GM19328 (cell line): ENCODE measurements around the gene ATF1.

Experiments used
- ATAC-seq: cut with Tn5 transposase; IDR thresholded peaks from one replicate; pipeline ENCODE4 v1.9.1; 2021; ENCODE audit warnings: mild to moderate bottlenecking, moderate library complexity; ENCODE audit not compliant: unreplicated experiment

ATF1 gene

DNA sequence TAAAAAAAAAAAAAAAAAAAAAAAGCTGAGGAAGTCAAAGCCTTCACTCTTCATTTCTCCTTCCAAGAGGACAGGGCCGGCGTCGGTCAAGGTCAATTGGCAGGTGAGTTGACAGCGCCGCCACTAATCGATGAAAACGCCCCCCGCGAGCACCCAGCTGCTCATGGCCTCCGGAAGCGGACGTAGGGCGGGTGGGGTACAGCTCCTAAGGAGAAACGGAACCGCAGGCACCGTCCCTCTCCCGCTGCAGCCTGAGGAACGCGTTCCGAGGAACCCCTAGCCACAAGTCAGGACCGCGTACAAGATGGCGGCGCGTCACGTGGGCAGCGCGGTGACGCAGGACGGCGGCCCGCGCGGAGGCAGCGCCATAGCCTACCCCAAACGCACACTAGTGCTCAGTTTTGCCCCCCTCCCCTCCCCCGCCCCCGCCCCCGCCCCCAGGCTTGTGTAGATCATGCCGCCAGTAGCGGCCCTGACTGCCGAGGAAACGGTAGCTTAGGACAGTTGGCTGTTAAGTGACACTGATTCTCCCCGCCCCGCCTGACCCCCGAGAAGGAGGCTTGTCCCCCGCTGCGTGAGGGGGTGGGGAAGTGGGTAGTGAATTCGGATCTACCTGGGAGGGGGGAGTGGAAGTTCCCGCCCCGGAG, at the start of gene ATF1:
ATF1 (plus strand) TSS at position 463 of the 647 bp plus-strand sequence. CDS start 16,045 bp downstream, outside the sequence.
- peak; percentile 77 for ATAC-seq

DNA sequence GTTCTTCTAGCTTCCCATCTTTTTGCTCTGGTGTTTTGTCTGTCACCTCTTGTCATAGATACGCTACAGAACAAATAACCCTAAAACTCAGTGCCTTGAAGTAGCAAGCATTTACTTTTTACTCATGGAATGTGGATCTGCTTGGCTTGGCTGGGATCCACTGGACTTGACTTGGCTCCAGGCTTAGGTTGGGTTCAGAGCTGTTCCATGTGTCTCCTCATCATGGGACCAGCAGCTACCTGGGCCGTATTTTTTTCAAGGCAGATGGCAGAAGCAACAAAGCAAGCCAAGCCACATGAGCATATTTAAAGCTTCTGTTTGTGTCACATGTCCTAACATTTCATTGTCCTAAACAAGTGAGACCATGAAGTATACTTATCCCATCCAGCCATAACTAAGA, 48.7 kb upstream of the ATF1 start:
- ATAC-seq = no peak

DNA sequence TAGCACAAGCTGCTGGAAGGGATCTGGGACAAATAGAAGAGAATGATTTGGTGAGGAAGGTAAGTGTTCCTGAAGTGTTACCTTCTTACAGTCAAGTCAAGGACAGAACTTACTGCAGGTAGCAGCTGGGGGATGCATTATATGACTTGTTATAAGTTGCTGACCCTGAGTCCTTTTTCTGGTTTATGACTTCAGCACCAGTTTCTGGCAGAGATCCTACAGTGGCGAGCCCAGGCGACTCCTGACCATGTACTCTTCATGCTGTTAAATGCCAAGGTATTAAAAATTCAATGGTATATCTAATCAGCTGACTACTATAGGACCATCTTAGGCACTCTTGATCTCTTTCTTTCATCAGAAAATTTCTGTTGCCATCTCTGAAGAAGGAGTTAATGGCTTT, 45.1 kb upstream of the ATF1 start:
- no peak for ATAC-seq

DNA sequence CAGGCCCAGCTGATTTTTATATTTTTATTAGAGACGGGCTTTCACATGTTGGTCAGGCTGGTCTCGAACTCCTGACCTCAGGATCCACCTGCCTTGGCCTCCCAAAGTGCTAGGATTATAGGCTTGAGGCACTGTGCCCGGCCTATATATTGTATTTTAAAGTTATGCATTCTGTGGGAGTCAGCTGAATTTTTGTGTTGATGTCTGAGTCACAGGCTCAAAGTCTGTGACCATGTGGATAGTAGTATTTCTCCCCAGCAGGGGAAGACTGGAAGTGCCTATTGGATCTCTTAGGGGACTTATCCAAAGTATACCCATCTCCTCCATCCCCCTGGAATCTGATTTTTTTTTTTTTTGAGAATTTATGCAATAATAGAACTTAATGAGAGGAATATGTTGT, 43.8 kb upstream of the ATF1 start:
- no peak for ATAC-seq

DNA sequence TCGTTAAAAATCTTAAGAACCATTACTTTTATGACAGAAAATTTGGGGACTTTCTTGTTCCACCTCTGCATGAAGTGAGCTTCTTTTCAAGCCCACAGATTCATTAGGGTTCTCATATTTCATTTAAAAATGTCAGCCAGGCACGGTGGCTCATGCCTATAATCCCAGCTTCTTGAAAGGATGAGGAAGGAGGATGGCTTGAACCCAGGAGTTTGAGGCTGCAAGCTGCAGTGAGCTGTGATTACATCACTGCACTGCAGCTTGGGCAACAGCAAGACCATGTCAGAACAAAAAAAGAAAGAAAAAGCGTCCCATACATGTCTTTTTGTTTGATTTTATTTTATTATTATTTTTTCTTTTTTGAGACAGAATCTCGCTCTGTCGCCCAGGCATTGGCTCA, 43.4 kb upstream of the ATF1 start:
- no peak for ATAC-seq

DNA sequence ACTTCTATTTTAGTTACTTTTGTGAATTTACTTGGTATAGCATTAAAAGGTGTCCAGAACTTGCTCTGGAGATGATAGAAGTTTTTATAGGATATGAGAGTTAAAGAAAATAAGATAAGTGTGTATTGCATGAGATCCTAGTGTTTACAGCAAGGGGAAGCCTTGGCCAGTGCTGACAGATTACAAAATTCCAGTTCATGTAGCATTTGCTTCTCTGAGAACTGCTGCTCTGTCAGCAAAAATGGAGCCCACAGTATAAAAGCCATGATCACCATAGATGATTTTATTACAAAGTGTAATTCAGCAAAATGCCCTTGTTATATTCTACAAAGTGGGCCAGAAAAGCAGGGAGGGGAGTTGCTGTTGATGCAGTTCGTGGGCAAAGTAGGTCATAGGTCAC, 40.0 kb upstream of the ATF1 start:
- no peak for ATAC-seq

DNA sequence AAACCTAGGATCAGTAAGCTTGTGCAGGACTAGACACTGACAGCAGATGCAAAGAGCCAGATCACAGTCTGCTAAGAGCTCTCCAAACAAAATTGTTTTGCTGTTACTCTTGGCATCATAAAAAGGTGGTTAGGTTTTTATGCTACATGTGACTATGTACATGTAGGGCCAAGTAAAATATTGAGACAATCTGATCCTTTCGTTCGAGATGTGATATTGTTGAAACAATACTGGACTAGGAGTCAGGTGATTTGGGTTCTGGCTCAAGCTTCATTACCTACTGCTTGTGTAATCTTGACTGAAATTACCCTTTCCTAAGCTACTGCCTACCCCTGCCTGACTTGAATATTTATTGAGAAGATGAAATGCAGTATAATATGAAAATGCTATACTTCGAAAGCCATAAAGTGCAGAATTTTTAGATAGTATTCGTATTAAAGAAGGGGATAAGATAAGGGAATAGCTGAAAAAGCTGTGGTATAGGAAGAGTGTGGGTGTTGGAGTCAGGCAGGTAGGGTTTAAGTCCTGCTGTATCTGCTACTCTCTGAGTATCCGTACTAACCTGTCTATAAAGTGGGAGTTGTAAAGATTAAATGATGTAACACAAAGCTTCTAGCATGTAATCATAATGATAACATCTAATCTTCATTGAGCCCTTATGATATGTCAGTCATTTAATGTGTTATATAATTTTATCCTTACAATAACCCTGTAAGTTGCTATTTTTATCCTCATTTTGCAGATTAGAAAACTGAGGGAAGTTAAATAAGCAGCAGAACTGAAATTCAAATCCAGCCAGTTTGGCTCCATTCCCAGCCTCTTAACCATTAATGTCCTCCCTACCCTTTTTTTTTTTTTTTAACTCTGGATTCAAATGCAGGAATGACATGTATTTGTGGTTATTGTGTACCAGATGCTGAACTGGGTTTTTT, 38.6 kb upstream of the ATF1 start:
- no peak for ATAC-seq

DNA sequence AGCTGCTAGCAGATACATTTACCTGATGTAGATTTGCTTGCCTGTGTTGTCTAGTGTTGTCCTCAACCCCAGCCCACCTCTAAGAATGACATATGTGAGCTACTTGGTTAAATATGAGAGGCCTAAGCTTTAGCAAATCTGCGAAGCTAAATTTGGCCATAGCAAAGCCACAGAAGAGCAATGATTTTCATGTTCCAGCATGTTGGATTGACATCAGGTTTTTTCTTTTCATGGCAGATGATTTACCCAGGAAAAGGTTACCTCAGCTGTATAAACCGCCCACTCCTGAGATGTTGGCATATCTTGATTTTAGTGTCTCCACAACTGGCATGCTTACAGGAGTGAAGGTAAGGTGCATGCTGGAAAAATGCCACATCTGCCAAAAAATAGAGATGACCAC, 36.4 kb upstream of the ATF1 start:
- ATAC-seq = no peak

DNA sequence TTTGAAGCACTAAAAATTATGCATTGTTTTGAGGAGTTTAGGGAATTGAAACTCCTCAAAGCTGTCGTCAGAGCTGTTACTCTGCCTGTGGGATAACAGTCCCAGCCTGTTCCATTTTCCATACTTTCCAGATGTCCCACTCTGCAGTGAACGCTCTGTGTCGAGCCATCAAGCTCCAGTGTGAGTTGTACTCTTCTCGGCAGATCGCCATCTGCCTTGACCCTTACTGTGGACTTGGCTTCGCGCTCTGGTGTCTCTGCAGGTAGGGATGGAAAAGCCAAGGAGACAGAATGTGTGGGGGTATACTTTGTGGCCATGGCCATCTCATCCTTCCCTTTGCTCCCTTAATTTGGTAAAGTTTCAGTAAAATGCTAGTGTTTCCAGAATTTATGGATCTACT, 35.5 kb upstream of the ATF1 start:
- no peak for ATAC-seq

DNA sequence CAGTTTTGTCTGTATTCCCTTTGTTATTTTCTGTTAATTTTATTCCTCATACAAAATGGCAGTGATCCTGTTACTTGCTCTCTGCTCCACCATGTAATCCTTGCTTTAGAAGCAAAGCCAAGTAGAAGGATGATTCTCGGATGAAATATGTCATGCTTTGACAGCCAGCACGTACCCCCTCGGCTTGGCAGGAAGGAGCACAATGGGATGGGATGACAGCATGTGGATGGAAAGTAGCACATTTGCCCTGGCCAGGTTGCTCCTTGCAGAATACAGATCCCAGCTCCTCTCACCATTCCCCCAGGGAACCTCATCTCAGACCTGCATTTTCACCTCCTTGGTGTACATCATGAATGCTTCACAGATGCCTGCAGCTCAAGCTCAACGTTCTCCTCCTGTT, 35.1 kb upstream of the ATF1 start:
- ATAC-seq = no peak

DNA sequence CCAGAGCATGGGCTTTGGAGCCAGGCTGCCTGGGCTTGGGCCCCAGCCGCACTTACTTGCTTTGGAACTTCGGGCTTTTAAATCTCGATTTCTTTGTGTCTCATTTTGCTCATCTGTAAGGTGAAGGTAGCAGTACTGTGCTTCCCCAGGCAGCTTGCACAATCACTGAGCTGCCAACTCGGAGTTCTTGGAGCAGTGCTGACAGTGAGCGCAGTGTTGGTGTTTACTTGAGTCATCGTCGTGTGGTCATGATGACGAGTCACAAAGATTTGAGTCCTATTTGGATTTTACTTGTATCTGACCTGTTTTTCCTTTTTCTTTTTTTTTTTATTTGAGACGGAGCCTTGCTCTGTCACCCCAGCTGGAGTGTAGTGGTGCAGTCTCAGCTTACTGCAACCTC, 31.3 kb upstream of the ATF1 start:
- no peak for ATAC-seq

DNA sequence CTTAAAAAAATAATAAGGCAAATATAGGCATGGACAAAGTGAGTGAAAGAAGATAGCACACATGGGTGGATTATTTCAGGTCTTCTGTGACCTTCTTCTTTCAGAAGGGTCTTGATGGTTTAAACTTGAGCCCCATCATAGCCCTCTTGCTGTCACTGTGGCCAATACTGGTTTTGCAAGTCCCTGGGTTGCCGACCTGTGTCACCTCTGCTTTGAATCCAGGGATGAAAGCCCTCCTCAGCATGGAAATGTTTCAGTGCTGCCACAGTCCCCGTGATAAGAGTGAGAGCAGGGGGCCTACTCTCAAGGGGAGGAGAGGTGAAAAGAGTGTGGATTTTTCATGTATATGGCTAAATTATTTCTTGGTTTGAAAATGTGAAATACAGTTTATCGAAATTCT, 30.2 kb upstream of the ATF1 start:
- no peak for ATAC-seq

DNA sequence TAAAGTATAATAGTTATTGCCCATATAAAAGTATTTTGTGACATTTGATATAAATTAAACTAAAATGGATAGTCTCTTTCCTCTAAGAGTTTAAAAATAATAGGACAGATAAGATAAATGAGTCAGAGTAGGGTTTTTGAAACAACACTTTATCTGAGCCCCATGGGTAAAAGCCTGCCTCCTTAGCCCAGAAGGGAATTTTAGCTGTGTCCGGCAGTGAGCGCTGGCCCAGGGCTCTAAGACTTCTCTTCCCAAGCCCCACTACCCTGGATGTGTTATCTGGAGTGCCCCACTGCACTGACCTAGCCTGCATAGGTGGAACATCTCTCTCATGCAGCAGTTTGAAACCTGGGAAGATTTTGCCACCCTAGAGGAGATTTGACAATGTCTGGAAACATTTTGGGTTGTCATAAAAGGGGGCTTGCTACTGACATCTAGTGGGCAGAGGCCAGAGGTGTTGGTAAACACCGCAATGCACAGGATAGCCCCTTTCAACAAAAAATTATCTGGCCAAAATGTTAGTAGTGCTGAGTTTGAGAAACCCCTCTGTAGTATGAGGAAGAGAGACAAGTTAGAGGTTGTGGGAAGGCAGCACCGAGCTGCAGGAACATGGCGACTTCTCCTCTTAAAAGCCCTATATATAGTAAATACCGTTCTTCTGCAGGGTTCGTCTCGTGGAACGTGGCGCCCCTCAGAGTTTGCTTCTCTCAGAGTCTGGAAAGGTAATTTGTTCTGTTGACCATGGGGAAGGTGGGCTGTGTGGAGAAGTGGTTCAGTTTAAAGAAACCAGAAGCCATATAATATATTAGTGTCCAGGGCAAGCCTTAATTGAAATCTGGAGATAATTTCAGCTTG, 29.3 kb upstream of the ATF1 start:
- ATAC-seq = no peak

DNA sequence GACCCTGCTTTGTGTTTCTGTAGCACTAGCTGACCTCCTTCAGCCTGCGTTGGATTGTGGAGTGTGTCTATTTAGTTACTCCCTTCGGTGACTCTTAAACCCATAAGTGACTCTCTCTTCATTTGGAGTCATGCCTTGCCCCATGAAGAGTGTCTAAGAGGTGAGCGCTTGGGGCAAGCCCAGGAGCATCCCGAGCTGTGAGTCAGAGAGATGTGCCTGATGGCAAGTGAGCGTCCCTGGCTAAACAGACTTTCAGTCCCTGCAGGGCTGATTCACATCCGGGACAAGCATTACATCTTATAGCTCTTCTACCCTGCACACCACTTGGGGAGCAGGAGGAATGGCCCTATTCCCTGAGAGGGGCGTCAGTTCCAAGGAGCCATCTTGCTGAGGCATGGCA, 24.3 kb upstream of the ATF1 start:
- ATAC-seq = no peak

DNA sequence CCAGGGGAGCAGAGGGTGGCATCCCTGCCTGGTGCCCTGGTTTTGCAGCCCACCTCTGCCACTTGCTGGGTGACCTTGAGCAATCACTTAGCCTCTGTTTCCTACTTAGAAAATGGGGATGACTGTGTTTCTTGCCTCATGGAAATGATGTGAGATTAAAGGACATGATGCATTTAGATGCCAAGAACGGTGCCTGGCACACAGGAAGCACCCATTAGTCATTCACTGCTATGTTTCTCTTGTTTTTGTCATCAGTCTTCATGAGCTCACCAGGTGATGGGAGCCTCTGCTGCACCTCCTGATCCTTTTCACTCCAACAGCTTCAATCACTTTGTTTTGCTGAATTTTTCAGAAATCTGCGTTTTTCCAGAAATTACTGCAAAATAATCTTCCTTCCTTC, 23.6 kb upstream of the ATF1 start:
- no peak for ATAC-seq

DNA sequence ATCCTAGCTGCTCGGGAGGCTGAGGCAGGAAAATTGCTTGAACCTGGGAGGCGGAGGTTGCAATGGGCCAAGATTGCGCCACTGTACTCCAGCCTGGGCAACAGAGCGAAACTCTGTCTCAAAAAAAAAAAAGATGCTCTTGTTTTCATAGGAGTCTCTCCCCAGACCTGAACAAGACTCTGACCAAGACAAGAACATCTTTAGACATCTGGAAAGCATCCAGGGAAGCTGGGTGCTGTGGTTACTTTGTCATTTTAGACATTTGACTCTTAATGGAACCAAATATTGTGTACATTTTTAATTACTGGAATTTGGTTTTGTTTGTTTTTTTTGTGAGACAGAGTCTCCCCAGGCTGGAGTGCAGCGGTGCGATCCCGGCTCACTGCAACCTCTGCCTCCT, 21.1 kb upstream of the ATF1 start:
- no peak for ATAC-seq

DNA sequence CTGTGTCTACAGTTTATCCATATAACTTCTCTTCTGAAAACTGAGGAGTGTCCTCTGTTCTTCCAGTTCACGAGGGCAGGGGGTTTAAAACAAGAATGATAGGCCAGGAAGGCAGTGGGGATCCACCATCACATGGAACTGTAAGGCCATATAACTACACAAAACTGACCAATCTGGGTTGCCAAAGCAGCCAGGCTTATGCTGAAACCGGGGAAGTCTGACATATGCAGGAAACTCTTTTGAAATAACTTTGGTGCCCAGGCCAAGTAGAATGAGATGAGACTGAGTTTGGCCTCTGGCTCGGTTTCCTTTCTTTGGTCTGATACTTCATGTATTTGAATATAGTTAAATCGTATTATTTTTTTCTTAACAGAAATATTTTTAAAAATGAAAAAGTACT, 18.0 kb upstream of the ATF1 start:
- ATAC-seq = no peak

DNA sequence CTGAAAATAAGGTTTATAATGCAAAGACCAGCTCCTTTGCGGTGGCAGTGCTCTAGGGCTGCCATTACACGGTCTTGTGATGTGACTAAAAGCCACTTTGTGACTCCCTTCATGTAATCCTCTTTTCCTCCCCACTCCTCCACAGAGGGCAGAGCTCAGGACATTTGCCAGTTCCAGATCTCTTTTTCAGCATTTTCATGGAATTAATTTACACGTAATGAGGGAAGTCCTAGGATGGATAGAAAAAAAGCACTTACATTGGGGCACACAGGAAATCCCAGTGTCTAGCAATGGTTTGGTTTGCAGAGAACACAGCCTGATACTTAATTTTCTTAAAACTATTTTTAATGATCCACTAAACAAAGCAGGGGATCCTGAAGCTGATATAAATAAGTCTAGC, 17.5 kb upstream of the ATF1 start:
- no peak for ATAC-seq

DNA sequence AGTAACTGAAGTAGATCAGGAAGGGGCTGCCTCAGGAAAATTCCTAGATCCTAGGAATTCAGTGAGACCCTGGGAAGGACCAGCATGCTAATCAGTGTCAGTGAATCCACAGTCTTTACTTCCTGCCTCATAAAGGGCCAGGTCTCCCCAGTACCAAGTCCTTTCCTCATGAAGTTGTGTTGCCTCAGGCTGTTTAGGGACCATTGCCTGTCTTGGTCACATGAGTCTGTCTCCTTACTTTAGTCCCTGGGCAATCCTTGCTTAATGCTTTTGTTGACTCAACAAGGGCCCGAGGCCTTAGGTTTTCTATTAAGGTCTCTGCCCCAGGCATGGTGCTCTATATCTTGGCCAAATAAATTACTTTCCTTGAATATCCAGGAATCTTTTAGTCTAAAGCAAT, 16.1 kb upstream of the ATF1 start:
- ATAC-seq = no peak

DNA sequence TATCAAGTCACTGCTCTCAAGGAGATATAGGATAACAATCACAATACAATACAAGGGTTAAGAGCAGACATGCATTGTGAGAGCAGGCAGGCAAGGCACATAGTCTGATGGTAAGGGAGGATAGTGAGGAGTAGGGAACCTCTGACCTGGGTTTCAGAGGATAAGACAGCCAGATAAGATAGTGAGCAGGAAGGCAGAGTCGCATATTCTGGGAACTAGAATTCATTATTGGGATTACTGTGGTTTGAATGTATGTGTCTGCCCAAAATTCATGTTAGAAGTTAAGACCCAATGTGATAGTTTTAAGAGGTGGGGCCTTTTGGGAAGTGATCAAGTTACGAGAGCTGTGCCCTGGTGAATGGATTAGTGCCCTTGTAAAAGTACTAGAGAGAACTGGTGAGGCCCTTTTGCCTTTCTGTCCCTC, 14.4 kb upstream of the ATF1 start:
- no peak for ATAC-seq

DNA sequence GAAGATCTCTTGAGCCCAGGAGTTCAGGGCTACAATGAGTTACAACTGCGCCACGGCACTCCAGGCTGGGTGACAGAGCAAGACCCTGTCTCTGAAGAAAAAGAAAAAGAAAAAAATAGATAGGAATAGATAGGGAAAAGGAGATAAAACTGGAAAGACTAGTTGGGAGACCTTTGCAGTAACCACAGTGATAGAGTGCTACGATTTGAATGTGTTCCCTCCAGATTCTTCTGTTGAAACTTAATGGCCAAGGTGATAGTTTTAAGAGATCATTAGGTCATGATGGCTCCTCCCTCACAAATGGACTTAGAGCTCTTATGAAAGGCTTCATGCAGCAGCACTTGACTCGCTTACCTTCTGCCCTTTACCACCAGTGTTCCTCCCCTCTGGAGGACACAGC, 13.5 kb upstream of the ATF1 start:
- no peak for ATAC-seq
